WERI-Rb-1 (cell line): ENCODE measurements around the gene MAEL.

Experiments used
- DNase-seq: peaks from one replicate; pipeline ENCODE4 v3.0.0-alpha.2; 2020
- H3K27ac ChIP-seq: fragments of 250-450 bp; sonication (Bioruptor Pico); 2 replicates; pipeline ENCODE4 v1.5.1; 2020; ENCODE audit warnings: mild to moderate bottlenecking, moderate library complexity
- H3K27me3 ChIP-seq: fragments of 250-450 bp; sonication (Bioruptor Pico); 2 replicates; pipeline ENCODE4 v1.5.1; 2021; ENCODE audit warnings: mild to moderate bottlenecking, low read depth, moderate library complexity; ENCODE audit not compliant: insufficient read depth, severe bottlenecking
- H3K36me3 ChIP-seq: fragments of 250-450 bp; sonication (Bioruptor Pico); 2 replicates; pipeline ENCODE4 v1.5.1; 2020; ENCODE audit warnings: mild to moderate bottlenecking, moderate library complexity
- H3K4me3 ChIP-seq: 2 replicates; pipeline ENCODE4 v1.5.1; 2011; ENCODE audit warnings: low read depth, mild to moderate bottlenecking, control low read depth, low read length
- H3K9me3 ChIP-seq: fragments of 250-450 bp; sonication (Bioruptor Pico); 2 replicates; pipeline ENCODE4 v1.5.1; 2021; ENCODE audit warnings: mild to moderate bottlenecking, moderate library complexity; ENCODE audit not compliant: severe bottlenecking
- TF ChIP-seq, protein P1 (sequence below): IDR thresholded peaks from 2 replicates; pipeline ENCODE4 v1.5.1; 2011; ENCODE audit warnings: low read depth, mild to moderate bottlenecking, control low read depth, inconsistent platforms, low read length

The MAEL gene

DNA sequence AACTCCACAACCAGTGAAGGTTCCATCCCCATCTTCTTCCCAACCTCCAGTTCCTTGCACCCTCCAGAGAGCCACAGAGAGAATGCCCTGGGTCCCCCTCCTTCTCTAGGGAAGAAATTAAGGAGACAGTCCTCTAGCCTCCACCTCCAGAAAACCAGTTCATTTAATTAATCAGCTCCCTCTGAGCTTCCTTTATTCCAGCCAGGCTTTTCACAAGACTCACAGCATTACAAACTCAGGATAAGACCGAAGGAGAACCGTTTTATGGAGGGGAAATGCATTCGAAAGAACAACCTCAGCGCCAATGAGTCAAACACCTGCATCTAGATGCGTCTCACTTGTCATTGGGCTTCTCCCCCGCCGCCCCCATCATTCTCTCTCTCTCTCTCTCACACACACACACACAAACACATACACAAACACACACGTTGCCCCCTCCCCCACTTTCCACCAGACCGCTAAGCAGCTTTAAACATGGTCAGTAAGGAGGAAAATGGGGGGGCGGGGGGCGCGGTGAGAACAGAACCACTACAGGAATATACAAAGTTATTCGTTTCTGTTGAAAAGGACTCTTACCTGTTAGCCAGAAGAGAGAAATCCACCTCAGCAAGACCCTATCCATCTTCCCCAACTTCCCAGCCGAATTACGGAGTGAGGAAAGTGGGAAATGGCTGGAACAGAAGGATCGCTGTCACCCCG, 14.3 kb upstream of the MAEL start:
- no peaks in the 10 kb centered on the region for H3K36me3 ChIP-seq
- H3K9me3 ChIP-seq = no peaks in the 10 kb centered on the region
- TF ChIP-seq, protein P1, sequence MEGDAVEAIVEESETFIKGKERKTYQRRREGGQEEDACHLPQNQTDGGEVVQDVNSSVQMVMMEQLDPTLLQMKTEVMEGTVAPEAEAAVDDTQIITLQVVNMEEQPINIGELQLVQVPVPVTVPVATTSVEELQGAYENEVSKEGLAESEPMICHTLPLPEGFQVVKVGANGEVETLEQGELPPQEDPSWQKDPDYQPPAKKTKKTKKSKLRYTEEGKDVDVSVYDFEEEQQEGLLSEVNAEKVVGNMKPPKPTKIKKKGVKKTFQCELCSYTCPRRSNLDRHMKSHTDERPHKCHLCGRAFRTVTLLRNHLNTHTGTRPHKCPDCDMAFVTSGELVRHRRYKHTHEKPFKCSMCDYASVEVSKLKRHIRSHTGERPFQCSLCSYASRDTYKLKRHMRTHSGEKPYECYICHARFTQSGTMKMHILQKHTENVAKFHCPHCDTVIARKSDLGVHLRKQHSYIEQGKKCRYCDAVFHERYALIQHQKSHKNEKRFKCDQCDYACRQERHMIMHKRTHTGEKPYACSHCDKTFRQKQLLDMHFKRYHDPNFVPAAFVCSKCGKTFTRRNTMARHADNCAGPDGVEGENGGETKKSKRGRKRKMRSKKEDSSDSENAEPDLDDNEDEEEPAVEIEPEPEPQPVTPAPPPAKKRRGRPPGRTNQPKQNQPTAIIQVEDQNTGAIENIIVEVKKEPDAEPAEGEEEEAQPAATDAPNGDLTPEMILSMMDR = no peak
- H3K27ac ChIP-seq = no peak overlapping the region
- no peaks in the 10 kb centered on the region for H3K27me3 ChIP-seq
- DNase-seq = peak; percentile 12
- peak overlapping the region; percentile 63 for H3K4me3 ChIP-seq

GRCh38 chr1:166975361-166976129, 13.5 kb upstream of the MAEL start, which contains the start of gene ILDR2:
Gene ILDR2, minus strand, starts transcription at chr1:166975540. Its CDS starts 272 bp downstream, at chr1:166975268.
- no peaks in the 10 kb centered on the region for H3K27me3 ChIP-seq
- H3K27ac ChIP-seq = no peak within 1 kb of the TSS
- H3K36me3 ChIP-seq = no peaks in the 10 kb centered on the region
- peak; percentile 60 for DNase-seq
- peak within 1 kb of the TSS; percentile 63 for H3K4me3 ChIP-seq
- TF ChIP-seq, protein P1 = no peak
- no peaks in the 10 kb centered on the region for H3K9me3 ChIP-seq

DNA sequence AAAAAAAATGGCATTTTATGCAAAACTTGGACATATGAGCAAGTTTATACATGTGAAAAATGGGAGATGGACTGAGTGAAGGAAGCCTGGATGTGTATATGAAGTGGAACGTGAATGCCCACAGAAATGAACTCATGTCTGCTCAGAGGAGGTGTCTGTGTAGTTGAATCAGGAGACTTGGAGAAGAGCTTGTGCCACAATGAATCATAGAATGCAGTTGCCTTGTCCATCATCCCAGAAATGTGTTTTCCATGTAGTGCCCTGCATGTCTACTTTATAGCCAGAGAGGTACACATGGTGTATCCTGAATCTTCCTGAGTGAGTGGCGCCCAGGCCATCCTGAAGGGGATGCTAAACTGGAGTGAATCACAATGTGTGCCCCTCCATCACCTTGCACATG, 11.1 kb upstream of the MAEL start:
- Histone ChIP-seq H3K9me3 (no peaks in the 10 kb centered on the region), H3K27me3 (no peaks in the 10 kb centered on the region), H3K4me3 (no peak overlapping the region), H3K36me3 (no peaks in the 10 kb centered on the region), H3K27ac (no peak overlapping the region)
- TF ChIP-seq, protein P1 = no peak
- DNase-seq = no peak

DNA sequence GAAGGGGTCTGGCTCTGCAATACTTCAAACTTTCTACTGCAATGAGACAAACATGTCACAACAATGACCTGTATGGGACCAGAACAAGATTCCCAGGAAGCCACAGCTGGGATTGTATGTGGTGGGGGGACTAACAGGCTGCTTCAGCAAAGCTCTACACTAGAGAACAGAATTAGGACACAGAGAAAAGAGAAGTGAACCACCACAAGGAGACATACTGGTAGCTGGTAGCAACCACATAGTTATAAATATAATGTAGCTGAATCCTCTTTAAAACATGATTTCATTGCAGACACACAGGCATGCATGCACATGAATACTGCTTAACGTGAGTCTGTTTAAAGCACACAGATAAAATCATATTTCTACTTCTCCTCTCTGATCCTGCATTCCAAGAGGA, 10.3 kb upstream of the MAEL start:
- Histone ChIP-seq H3K27me3 (no peaks in the 10 kb centered on the region), H3K36me3 (no peaks in the 10 kb centered on the region), H3K9me3 (no peaks in the 10 kb centered on the region), H3K27ac (no peak overlapping the region), H3K4me3 (no peak overlapping the region)
- TF ChIP-seq, protein P1 = no peak
- no peak for DNase-seq

- Histone ChIP-seq H3K27ac (no peak overlapping the region), H3K36me3 (no peaks in the 10 kb centered on the region), H3K9me3 (no peaks in the 10 kb centered on the region), H3K4me3 (no peak overlapping the region), H3K27me3 (no peaks in the 10 kb centered on the region)
- TF ChIP-seq, protein P1 = no peak
- no peak for DNase-seq
Observed at GRCh38 chr1:166980383-166980782, 8.7 kb upstream of the MAEL start.
